ENCODE measurements around the gene FERMT3. TPM values are rescaled to one million over a fixed set of nuclear protein-coding genes. Genes with fewer than 3 reads are reported as not detected.

FERMT3 gene
- total RNA-seq, 4 donors from 2014 or later = 35.0 to 101 (median 45.6) TPM

DNA sequence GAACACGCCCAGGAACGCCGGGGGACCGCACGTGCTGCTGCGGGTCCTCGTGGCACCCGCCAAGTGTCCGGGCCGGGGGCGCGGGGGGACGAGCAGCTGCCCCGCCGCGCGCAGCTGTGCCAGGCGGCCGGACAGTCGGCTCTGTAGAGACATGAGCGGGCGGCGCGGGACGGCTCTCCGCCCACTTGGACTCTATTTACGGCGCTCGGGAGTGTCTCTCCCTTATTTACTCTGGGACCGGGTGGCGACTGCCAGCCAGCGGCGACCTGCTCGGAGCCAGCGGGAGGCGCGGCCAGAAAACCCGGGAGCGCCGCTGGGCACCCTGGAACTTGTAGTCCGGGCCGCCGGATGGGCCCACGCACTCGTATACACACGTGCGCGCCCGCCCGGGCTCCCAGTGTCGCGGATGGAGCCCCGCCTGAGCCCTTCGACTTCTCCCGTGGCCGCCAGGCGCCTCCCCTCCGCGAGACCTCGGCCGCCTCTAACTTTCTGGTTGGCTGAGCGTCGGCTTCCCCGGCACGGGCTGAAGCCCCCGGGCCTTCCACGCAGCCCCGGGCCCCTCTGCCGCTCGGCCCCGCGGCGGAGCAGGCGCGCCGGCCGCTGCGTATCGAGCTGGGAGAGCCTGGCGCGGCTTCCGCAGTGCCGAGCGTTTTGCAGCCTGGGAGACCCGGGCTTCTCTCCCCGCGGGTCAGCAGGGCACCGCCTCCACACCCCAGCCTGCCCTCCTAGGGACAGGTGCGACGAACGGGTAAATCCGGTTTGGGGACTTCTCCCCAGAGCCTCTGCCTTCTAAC lies 40.5 kb upstream of the FERMT3 start, which contains the start of gene MACROD1:
MACROD1 (minus strand) TSS at position 272 of the 794 bp plus-strand sequence; CDS start at position 153, 119 bp downstream.
- TF ChIP-seq, protein P1, sequence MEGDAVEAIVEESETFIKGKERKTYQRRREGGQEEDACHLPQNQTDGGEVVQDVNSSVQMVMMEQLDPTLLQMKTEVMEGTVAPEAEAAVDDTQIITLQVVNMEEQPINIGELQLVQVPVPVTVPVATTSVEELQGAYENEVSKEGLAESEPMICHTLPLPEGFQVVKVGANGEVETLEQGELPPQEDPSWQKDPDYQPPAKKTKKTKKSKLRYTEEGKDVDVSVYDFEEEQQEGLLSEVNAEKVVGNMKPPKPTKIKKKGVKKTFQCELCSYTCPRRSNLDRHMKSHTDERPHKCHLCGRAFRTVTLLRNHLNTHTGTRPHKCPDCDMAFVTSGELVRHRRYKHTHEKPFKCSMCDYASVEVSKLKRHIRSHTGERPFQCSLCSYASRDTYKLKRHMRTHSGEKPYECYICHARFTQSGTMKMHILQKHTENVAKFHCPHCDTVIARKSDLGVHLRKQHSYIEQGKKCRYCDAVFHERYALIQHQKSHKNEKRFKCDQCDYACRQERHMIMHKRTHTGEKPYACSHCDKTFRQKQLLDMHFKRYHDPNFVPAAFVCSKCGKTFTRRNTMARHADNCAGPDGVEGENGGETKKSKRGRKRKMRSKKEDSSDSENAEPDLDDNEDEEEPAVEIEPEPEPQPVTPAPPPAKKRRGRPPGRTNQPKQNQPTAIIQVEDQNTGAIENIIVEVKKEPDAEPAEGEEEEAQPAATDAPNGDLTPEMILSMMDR (IDR thresholded peaks at IDR 0.05) = no peak
- ATAC-seq (ENCODE audit: low FRiP score) (peak; percentile 89), DNase-seq (ENCODE audit: low spot score) (peak; percentile 64)

DNA sequence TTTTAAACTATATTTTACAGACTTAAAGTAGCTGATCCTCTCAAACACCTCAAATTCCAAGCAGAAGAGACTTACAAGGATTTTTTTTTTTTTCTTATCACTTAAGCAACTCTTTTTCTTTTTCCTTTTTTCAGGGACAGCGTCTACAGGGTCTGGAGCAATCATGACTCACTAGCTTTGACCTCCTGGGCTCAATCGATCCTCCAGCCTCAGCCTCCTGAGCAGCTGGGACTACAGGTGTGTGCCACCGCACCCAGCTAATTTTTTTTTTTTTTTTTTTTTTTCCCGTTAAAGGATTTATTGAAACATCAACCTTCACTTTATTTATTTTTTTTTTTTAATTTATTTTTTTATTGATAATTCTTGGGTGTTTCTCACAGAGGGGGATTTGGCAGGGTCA lies 36.1 kb upstream of the FERMT3 start:
- DNase-seq (ENCODE audit: low spot score) (no peak), ATAC-seq (ENCODE audit: low FRiP score) (no peak)
- TF ChIP-seq, protein P1 (IDR thresholded peaks at IDR 0.05) = no peak

DNA sequence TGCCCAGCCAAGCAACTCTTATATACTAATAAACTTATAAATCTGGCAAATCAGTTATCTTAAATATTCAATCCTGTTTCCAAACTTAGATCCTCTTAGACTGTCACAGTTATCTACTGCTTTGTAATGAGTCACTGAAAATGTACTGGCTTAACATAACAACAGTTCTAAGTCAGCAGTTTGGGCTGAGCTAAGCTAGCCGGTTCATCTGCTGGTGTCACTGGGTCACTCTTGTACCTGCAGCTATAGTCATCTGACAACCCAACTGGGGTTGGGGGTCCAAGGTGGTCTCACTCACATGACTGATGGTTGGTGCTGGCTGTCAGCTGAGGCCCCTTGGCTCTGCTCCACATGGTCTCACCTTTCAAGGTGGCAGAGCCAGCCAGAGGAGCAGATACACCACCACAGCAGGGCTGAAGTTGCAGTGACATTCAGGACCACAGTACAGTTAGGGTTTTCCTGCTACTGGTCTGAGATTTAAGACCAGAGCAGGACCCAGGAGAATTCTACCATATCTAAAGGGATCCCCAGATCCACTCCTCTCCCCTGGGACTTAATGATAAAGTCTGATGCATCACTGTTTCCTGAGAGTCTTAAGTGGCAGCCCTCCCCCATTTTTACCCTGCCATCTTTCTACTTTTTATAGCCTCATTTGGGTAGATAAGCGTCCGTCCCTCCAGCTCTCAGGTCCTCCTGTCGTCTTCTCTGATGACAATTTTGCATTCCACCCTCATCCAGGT lies 32.7 kb upstream of the FERMT3 start:
- no peak for DNase-seq (ENCODE audit: low spot score)
- TF ChIP-seq, protein P1 (IDR thresholded peaks at IDR 0.05) = no peak
- ATAC-seq (ENCODE audit: low FRiP score) = no peak

DNA sequence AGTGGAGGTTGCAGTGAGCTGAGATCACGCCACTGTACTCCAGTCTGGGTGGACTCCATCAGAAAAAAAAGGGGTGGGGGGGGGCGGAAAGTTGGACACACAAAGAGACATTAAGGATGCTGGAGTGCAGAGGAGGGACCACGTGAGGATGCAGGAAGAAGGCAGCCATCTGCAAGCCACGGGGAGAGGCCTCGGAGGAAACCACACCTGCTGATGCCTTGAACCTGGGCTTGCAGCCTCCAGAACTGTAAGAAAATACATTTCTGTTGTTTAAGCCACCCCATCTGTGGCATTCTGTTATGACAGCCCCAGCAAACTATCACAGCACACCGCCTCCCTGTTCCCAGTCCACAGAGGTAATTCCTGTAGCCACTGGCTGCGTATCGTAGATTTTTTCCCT lies 29.8 kb upstream of the FERMT3 start:
- DNase-seq (ENCODE audit: low spot score) (no peak), ATAC-seq (ENCODE audit: low FRiP score) (no peak)
- TF ChIP-seq, protein P1 (IDR thresholded peaks at IDR 0.05) = no peak

DNA sequence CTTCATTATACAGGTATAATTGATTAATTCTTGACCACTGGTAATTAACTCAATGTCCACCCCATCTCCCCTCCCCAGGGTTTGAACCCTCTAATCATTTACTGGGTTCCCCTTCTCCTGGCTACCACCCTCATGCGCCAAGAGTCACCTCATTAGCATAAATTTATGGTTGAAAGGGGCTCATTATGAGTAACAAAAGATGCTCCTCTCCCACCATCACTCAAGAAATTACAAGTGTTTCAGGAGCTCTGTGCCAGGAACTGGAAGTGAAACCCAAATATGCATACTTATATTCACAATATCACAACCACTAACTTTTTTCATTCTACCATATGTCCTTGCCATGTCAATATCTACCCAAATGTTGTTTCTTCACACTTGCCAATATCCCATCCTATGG lies 28.3 kb upstream of the FERMT3 start:
- TF ChIP-seq, protein P1 (IDR thresholded peaks at IDR 0.05) = no peak
- DNase-seq (ENCODE audit: low spot score) (no peak), ATAC-seq (ENCODE audit: low FRiP score) (no peak)

DNA sequence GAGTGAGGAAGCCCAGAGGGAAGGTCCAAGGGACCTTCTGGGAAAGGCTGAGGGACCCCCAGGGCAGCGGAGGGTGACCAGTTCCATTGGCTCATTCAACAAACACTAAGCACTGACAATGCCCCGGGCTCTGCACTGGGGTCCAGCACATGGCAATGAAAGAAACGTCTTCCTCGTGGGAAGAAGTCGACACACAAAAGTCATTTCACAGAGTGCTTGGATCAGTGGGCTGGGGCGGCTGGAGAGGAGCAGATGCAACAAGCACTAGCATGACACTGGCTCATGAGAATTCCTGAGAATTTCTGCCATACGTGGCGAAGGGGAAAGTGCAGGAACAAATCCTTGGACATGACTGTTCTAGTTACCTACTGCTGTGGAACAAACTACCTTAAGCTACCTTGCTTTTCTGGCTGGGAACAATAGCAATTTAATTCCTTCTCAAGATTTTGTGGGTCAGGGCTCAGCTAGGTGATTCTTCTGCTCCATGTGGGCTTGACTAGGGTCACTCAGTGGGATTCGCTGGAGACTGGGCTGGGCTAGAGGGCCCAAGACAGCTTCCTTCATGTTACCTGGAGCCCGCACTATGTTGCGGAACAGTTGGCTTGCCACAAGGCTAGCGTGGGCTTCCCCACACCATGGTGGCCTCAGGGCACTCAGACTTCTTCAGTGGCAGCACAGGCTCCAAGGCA lies 27.4 kb upstream of the FERMT3 start:
- DNase-seq (ENCODE audit: low spot score) (no peak), ATAC-seq (ENCODE audit: low FRiP score) (no peak)
- TF ChIP-seq, protein P1 (IDR thresholded peaks at IDR 0.05) = no peak
